ENCODE results near the gene TSNAXIP1. TPM values are rescaled to one million over a fixed set of nuclear protein-coding genes. Genes with fewer than 3 reads are reported as not detected.

TSNAXIP1 gene
- total and polyA plus RNA-seq, 9 of the 15 experiments (the other 6 are each of a cell fraction or from before 2014, with no cell fraction given) = 0.03 to 0.24 (median 0.11) TPM; not detected in 4

GRCh38 chr16:67872631-67873434 is 66.1 kb downstream of the TSNAXIP1 start, which contains the start of gene EDC4:
TSS of gene EDC4 (plus strand) at chr16:67873052. CDS start at chr16:67873262, 210 bp downstream.
- CTCF ChIA-PET (ENCODE audit: low intra/inter-chr PET ratio) = no interaction called here
- H3K9me1 ChIP-seq (ENCODE audit: control insufficient read depth, insufficient read depth, low read length) = no peaks in the 10 kb centered on the region
- no peaks in the 10 kb centered on the region for H3K9me3 ChIP-seq (replicated peaks; ENCODE audit: control insufficient read depth, insufficient read depth, low read depth, low read length)
- H3K36me3 ChIP-seq (ENCODE audit: control insufficient read depth, insufficient read depth, low read length) = peaks cover 79% of the 10 kb centered on the region; the same call in 2 of the 3 replicates
- POLR2A ChIA-PET = interaction anchor here (0.7 to 2.6 kb wide), 6 partner anchors 9 to 134 kb away, joined by 3 to 15 read pairs (median 4); partner anchors contain the start of gene NRN1L
- peaks cover 21% of the 10 kb centered on the region in 2 experiments; a peak in 4 of 5 replicates for H3K4me1 ChIP-seq (replicated peaks in 1 of 2; ENCODE audit: control insufficient read depth in 2 of 2, insufficient read depth in 2 of 2, low read length in 2 of 2)
- in situ Hi-C loops (cut with MboI) = no loop called here
- intact Hi-C loops (cut with micrococcal nuclease) = no loop called here
- H2AFZ ChIP-seq (ENCODE audit: low read depth, low read length) = peak within 1 kb of the TSS; percentile 82
- no peaks in the 10 kb centered on the region for H3K27me3 ChIP-seq (ENCODE audit: control insufficient read depth in 2 of 2, insufficient read depth in 2 of 2, low read length in 2 of 2)
- 4% methylated on average over 60 of the region's 72 CpGs for WGBS (ENCODE audit: insufficient coverage, low coverage, missing lambda C conversion rate)
- peaks cover 14% of the 10 kb centered on the region for H4K20me1 ChIP-seq (replicated peaks; ENCODE audit: control insufficient read depth, insufficient read depth, low read length)
- FAIRE-seq (peak; percentile 74), DNase-seq (ENCODE audit: extremely low read depth in 1 of 4, low spot score in 3 of 4) (peak; percentile 90 to 95 (median 94)), ATAC-seq (peak; percentile 94)
- peak within 1 kb of the TSS; percentile 89 for H3K4me2 ChIP-seq (ENCODE audit: insufficient read depth, low read length)
- peak within 1 kb of the TSS; percentile 87 to 99 for H3K9ac ChIP-seq (ENCODE audit: insufficient read depth in 1 of 2, low read depth in 2 of 2, low read length in 2 of 2)
- peak within 1 kb of the TSS; percentile 85 for H3K4me3 ChIP-seq
- no TSS peak for BruUV-seq (replicated peaks)
- H3K79me2 ChIP-seq (ENCODE audit: control insufficient read depth, insufficient read depth, low read length) = peaks cover 40% of the 10 kb centered on the region
- H3K27ac ChIP-seq (ENCODE audit: extremely low read depth, low read depth, low read length) = peak within 1 kb of the TSS; percentile 83
- TF ChIP-seq E2F3 (CRISPR knock-in tag; IDR thresholded peaks at IDR 0.05) (peak; percentile 77; the same call in 1 of the 2 replicates), CHD2 (IDR thresholded peaks at IDR 0.05; ENCODE audit: low read depth, low read length) (peak; percentile 67), SAFB (IDR thresholded peaks at IDR 0.05; ENCODE audit: borderline replicate concordance, low read depth, low read length) (peak; percentile 87), NELFE (IDR thresholded peaks at IDR 0.05; ENCODE audit: insufficient read depth, insufficient read length) (no peak), EWSR1 (IDR thresholded peaks at IDR 0.05; ENCODE audit: borderline replicate concordance, low read depth, partially characterized antibody) (no peak), TCF3 (CRISPR knock-in tag; IDR thresholded peaks at IDR 0.05) (0 out of 2 replicates have a peak, but pooled peaks have one; percentile 33), ARNT (IDR thresholded peaks at IDR 0.05) (no peak), FOXM1 (IDR thresholded peaks at IDR 0.05; ENCODE audit: low read depth) (peak; percentile 10; the same call in 1 of the 2 replicates), FOXM1 (CRISPR knock-in tag; IDR thresholded peaks at IDR 0.05; ENCODE audit: low read depth) (no peak), BRD9 (IDR thresholded peaks at IDR 0.05; ENCODE audit: low read depth, partially characterized antibody) (no peak), NUFIP1 (IDR thresholded peaks at IDR 0.05; ENCODE audit: partially characterized antibody) (no peak), KDM1A (IDR thresholded peaks at IDR 0.05) (no peak), KLF1 (tag; IDR thresholded peaks at IDR 0.05) (0 out of 2 replicates have a peak, but pooled peaks have one; percentile 47), ZNF589 (CRISPR knock-in tag; IDR thresholded peaks at IDR 0.05; ENCODE audit: low read depth) (no peak), ZFP30 (CRISPR knock-in tag; IDR thresholded peaks at IDR 0.05; ENCODE audit: borderline replicate concordance) (no peak), BCL6 (CRISPR knock-in tag; IDR thresholded peaks at IDR 0.05) (no peak), HDAC1 (IDR thresholded peaks at IDR 0.05) (peak in 1 of 2 experiments; percentile 81; a peak in 2 of 4 replicates), OTX1 (CRISPR knock-in tag; IDR thresholded peaks at IDR 0.05) (peak; percentile 92), TAF1 (IDR thresholded peaks at IDR 0.05; ENCODE audit: control insufficient read depth, extremely low read depth, insufficient read depth, low read length, severe bottlenecking) (peak; percentile 86), NCOR1 (IDR thresholded peaks at IDR 0.05) (no peak; the same call in 1 of the 2 replicates), CC2D1A (IDR thresholded peaks at IDR 0.05) (no peak), CBFA2T3 (IDR thresholded peaks at IDR 0.05) (no peak)
- TF ChIP-seq, protein P1, sequence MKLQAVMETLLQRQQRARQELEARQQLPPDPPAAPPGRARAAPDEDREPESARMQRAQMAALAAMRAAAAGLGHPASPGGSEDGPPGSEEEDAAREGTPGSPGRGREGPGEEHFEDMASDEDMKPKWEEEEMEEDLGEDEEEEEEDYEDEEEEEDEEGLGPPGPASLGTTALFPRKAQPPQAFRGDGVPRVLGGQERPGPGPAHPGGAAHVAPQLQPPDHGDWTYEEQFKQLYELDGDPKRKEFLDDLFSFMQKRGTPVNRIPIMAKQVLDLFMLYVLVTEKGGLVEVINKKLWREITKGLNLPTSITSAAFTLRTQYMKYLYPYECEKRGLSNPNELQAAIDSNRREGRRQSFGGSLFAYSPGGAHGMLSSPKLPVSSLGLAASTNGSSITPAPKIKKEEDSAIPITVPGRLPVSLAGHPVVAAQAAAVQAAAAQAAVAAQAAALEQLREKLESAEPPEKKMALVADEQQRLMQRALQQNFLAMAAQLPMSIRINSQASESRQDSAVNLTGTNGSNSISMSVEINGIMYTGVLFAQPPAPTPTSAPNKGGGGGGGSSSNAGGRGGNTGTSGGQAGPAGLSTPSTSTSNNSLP (IDR thresholded peaks at IDR 0.05; ENCODE audit: borderline replicate concordance, low read depth, low read length) = peak; percentile 67

Data from K562 (cell line).